Fibroblast of skin of left biceps (primary cell): Measurements from ENCODE around the gene SHB.

Experiments
- DNase-seq, 2 experiments: peaks; one replicate each; pipeline ENCODE4 v3.0.0-alpha.2; 2013; ENCODE audit warnings: low read depth in 2 of 2

The SHB gene

DNA sequence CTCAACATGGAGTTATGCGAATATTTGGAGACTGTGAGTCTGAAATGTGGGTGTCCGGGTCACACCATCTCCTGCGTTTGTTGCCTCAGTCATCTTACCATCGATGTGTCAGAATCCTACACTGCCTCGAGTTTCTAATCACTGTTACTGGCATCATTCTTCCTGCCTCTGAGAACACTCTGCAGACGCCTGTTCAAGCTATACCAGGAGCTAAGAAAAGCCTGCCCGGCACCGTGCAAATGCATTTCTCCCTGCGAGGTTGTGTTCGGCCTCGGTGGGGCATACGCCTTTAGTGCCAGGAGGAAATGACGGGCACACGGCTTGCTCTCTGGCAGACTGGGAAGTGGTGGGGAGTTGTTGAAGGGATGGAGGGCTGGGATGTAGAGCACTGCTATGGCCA is 133.9 kb downstream of the SHB start:
- DNase-seq: no peak

DNA sequence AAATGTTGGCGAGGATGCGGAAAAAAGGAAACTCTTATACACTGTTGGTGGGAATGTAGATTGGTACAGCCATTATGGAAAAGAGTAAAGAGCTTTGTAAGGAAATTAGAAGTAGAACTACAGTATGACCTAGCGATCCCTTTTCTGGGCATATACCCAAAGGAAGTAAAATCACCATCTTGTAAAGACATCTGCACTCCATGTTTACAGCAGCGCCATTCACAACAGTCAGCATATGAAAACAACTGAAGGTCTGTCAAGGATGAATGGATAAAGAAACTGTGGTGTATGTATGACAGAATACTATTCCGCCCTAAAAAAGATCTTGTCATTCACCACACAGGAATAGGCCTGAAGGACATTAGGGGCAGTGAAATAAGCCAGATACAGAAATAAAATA is 137.4 kb downstream of the SHB start:
- no peak for DNase-seq

DNA sequence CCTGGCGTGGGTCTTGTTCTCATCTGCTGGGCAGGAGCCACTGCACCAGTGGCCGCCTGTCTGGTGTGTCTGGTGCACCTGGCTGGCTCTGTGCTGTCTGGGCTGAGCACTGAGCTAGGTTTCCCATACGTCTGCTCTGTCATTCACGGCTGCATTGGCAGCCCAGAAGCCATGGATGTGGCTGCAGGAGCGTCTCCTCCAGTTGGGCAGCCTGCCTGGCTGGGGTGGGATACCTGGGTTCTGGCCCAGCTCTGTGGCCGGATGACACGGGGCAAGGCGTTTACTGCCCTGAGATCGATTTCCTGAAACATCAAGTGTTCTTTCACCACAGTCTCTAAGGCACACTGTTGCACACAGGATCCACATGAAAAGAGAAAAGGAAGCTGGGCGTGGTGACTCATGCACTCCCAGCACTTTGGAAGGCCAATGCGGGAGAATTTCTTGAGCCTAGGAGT is 139.6 kb downstream of the SHB start:
- DNase-seq: no peak

DNA sequence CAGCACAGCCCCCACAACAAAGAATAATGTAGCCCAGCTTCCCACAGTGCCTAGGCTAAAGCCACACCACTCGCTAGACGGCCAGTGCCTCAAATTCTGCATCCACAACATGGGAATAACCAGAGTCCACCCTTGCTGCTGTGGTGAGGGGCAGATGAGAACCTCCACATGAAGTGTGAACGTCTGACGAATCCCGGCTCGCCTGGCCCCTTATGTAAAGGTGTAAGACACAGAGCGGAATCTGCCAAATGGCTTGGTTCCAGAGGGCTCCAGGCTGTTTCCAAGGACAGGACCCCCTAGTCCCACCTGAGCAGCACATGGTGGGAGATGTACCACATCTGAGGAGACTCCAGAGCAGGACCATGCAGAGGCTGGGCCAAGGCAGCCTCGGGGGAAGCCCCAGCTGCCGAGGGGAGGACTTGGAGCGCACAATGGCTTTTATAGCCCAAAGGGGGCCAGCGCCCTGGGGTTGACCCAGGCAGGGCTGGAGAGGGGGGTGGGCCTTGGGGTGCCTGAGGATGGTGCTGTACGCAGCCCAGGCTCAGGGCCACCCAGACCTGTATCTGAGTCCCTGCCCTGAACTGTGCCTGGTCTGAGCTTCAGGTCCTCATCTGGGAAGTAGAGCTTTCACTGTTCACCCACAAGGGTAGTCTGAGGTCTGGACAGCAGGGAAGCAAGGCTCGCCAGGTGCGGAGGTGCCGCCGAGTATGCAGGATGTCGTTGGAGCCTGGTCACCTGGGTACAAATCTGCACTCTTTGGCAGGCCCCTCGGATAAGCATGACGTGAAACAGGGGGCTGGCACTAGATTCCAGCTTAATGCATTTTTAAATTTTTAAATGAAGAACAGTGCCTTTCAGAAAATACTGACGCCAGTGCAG is 140.2 kb downstream of the SHB start:
- no peak for DNase-seq

DNA sequence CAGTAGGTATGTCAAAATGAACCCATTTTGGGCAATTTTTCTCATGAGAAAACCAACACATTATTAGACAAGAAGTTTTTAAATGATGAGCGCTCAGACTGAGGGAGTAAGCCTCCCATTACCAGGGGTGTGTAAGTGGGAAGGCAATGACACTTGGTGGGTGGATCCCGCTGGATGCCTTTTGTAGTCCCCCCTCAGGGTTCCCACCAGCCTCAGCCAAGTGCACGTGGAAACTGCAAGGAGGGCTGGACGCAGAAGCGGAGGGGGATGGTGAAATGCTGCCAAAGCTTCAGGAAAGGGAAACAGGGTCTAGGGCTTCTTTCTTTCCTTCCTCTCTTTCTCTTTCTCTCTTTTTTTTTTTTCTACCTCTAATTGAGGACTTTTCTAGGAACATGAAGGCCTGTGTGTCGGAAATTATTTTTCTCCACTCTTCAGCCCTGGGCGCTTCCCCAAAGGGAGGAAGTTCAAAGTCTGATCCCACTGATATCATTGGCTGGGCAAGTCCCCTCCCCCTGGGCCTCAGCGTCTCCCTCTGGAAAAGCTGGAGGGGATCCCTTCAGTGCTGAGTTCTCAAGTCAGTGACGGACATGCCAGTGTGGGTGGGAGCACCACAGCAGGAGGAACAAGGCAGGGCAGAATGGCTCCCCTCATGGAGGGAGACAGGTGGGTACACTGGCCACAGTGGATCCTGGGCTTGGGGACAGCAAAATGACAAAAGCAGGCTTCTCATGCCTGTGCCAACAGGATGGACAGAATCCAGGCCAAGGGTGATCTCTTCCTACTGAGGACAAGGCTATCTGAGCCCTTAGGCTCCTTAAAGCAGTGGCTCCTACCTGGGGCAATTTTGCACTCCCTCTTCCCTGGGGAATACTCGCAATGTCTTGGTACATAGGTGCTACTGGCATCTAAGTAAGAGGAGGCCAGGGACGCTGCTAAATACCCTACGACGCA is 141.2 kb downstream of the SHB start:
- DNase-seq: no peak

DNA sequence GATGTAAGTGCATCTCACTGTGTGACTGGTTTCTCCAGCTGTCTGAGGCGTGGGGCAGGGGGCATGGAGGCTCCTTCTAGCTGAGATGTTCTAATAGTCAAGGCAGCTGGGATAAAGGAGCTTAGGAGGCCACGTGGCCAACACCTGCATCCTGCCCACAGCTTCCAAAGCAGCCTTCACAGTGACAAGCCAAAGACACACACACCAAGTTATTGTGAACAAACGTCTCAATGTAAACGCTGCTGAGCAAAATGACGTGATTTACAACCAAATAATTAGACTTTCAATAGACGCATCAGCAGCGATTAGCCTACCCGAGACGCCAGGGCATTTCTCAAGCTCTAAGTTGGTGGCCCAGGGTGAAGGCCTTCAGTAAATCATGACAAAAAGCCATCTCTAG is 141.9 kb downstream of the SHB start:
- no peak for DNase-seq

DNA sequence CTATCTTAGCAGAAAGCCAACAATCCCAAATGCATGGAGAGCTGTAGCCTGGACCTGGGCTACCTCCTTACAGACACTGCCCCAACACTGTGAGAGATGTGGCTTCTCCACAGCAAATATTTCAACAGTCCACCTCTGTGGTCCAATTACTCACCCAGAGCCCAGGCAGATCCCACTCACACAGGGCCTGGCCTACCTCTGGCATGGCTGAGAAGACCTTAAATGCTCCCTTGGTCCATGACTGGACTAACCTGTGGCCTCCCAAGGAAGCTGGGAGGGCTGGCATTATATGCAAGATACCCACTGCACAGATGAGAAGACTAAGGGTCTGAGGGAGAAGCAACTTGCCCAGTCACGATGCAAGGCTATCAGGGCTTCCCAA is 142.3 kb downstream of the SHB start:
- DNase-seq: no peak

DNA sequence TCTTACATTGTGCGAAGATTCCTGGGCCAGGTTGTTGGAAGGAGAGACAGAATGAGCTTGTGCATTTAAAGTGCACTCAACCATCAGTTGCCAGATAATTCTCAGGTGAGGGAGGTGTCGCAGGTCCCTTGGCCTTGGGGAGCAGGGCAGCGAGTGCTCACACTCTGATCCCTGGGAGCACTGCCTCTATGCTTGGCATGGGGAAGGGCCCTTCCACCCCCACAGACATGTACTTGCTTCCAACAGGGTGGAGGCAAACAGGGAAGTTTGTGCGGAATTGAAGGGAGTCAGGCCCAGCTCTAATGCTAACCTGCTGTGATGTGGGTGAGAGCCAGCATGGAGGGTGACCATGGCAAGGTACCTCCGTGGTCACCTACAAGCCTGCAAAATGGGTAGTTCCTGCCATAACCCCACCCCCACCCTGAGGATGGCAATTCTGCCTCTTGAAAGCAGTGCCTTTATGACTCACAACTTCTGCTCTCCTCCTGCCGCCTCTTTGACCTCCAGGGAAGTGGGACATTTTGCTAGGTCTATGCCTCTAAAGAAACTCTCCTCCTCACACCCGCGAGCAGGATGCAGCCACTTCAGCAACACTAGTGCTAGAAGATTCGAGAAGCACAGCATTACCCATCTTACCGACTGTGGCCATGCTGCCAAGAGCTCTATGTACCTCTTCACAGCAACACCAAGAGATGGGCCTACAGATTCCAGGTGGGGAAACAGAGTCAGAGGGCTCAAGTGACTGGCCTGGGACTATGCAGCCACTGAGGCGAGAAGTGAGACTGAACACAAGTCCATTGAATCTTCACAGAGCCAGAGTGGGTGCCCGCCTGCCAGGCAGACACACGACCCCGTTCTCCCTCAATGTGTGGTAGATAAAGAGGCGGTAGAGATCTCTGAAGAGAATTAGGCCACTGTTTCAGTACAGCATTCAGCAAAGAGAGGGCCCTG is 143.0 kb downstream of the SHB start:
- DNase-seq: no peak

DNA sequence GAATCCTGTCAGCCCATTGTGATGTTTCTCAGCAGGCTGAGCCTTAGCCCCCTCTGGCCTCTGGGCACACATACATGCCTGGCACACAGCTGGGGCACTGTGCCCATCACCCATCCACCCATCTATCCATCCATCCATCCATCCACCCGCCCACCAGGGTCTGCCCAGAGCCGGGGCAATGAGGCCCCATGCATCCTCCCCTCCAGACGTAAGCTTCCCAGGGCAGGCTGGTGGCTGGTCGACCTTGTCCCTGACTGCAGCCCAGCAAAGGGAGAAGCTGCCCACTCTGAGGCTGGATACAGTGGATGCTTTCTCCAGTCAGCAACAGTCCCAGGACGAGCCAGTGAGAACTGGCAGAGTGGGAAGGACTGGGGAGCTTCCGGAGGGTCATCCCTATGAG is 144.0 kb downstream of the SHB start:
- no peak for DNase-seq

DNA sequence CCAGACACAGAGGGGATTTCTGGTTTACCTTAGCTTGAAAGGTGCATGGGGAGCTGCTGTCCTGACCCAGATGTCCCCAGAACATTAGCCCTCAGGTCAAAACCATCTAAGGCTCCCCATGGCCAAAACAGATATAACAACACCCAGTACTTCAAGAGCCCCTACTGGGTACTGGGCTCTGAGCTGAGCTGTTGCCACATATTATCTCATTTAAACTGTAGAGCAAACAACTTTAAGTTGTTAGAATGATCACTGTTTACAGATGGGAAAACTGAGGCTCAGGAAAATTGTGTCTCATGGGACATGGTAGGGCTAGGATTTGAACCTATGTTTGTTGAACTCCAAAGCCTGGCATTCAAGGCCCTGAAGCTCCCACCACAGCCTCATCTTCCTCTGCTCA is 144.5 kb downstream of the SHB start:
- DNase-seq: no peak

DNA sequence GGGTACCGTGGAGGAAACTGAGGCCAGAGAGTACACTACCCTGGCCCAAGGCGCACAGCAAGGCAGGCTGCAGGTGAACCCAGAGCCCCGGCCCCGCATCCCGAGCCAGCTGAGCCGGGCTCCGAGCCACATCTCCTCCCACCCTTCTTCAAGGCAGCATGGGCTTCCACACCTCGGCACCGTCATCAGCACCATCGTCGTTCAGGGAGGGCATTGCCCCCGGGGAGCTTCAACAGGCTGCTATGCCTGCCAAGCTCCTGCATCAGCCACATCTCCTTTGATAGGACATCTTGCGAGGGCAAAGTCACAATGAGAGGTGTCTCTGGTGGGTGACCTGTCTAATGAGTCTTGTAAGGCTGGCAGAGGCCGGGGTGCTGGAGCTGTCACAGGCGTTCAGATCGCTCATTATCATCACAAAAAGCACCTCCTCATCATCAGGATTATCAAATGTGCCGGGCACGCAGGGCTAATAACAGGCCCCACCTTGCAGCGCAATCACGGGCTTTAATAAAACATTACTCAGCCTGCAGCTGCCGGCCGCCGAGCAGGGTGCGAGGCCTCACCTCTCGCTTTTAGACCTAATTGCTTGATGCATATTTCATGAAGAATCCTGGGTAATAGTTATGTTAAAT is 145.1 kb downstream of the SHB start:
- DNase-seq: no peak

DNA sequence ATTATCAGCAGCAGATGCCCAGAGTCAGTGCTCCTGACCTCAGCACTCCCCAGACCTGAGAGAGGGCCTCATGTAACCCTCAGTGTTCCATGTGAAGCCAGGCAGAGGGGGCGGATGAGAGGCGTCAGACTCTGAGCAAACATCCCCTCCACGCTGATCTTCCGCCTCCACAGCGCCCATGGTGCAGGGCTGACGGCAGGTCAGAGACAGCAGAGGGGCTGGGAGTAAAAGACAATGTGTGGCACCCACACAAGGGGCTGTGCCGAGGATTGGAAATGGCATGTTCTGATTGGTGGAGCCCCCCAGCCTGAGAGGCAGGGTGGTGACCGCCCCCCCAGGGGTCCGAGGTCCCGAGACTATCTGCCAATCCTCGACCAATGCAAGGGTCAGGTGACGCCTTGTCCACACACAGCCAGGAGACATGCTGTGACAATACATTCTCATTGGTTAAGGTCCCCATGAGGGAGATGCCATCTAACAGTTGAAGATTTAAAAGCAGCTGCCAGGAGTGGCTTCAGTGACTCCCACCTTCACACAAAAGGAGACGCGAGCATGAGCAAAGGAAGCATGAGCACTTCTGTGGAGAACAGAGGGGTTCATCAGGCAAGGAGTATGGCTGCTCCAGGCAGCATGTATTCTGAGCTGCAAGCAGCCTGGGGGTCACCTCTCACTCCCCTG is 145.8 kb downstream of the SHB start:
- DNase-seq: no peak

DNA sequence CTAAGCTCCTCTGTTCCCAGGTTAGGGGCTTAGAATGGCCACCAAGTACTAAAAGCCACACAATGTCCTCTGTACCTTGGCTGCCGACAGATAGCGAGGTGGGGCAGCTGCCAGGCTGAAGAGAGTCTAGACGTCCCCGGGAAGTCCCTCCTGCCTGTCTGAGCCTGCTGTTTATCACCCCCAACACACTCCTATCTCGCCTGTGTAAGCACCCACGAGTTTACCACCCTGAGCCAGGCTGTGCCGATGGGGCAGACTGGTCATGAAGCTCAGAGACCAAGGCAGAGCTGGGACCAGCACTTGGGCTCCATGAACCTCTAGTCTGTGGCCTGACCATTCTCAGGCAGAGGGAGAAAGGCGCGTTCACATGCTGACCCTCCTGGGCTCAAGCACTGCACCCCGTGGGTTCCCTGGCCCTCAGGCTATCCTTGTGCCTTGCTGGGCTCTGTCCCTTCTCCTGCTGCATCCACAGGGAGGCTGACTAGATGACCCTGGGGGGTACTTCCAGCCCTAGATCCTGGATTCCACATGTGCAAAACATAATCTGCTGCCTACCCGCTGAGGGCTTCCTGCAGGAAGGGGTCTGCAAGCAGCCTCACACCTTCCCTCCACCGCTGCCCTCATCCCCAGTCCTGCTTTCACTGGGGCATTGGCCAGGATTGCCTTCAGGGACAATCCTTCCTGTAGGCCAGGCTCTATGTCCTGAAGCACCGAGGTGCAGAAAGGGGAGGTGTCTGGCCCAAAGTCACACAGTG is 146.5 kb downstream of the SHB start:
- DNase-seq: no peak

DNA sequence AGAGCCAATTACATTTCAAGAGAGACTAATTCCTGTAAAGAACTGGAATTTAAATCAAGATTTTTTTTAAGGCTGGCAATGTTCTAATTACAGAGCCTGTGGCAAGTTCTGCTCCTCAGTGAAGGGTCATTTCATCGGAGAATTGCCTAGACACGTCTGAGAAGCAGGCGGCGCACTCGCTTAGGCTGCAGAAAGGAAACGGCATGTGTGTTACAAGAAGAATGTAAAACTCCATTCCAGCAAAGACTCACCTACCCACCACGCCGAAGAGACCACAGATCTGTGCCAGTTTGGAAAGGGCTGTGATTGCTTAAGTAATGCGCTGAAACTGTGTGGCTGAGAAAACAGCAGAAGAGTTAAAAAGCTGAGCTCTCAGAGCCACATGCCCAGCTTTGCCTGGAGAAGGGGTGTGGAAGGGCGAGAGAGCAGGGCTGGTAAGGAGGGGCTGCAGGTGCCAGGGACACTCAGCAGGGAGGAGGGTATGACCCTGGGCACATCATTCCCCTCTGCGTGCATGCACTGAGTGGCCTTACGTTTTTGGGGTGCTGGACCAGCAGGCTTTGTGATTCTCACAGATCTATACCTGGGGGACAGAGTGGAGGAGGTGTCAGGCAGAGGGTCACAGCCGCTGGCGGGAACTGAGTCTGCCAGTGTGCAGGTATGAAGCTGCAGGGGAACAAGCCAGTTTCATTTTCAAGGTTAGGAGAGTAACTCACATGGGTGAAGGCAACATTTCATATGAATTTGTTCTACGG is 147.3 kb downstream of the SHB start:
- no peak for DNase-seq

DNA sequence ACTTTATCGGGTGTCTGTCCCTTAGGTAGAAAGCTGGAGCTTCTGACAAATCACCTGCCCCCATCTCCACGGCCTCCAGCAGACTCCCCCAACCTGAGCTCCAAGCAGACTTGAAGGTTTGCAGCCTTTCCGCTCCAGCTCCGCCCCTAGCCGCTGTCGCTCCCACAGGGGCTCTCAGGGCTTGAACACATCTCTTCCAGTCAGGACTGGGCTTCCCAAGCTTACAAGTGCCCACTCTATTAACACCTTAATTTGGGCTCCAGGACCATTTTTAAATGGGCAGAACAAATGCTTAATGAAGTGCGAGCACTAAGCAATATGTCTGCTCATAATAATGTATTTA is 147.9 kb downstream of the SHB start:
- no peak for DNase-seq

DNA sequence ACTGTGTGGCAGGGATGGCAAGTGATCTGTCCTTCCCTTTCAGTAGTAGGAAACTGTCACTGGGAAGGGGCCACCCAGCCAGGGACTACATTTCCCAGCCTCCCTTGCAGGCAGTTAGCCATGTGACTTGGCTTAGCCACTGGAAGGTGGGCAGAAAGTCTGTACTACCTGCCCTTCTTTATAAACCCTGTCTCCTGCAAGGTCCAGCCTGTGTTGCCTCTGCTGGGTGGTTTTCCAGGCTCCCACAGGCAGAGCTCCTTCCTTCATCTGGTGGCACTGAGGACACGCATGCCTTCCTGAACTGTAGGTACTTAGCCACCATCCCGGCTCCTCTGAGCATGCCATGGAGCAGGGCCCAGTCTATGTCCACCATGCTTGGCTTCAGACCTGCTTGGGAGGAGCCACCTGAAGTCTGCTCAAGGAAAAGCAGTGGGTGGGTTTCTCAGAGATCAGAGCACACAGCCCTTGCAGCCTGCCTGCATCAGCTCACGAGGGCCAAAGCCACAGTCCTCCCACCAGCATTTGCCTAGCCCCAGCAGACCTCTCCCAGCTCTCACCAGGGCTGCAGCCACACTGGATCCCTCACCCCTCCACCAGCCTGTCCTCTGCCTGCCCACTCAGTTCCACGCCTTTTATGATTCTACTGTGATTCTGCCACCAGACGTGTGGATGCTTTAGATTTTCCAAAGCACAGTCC is 148.4 kb downstream of the SHB start:
- DNase-seq: no peak

DNA sequence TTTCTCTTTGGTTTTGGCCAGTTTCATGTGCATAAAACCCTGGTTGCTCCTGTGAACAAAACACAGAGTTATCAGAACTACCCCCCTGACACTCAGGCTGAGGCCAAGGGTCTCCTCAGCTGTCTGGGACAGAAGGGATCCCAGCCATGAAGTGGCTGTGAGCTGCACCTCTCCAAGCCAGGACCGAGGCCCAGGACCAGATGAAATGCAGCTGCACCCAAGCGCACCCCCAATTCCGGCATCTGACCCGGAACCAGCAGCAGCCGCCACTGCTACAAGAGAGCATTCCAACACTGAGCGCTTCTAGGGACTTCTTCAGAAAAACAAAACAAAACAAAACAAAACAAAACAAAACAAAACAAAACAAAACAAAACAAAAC is 149.1 kb downstream of the SHB start:
- no peak for DNase-seq

DNA sequence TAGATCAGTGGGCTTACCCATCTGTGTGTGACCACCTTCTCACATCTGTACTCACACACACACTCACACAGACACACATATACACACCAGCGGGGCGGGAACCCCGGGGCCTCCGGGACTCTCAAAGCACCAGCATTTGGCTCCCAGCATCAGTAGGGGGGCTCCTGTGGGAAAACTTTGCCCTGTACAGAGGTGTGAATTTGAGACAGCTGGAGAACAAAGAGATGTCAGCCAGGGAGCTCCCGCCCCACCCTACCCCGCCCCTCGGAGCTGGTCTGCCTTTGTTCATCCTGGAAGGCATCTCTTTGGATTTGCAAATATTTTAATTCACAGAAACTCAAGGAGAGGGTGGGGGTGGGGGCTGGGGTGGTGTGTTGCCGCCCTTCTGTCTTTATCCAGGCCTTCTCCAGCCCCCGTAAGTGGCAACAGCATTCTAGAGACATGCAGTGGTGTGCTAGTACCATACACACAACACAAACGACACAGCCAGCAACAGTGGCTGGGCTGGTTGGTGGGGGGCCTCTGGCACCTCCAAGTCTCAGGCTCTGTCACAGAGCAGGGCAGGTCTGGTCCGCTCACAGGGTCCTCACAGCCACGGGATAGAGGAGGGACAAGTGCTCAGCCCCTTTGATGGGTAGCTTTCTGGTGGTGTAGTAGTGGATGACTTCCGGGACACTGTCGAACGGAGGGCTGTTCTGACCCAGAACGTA is 149.6 kb downstream of the SHB start:
- DNase-seq: no peak
